Measurements from ENCODE around the gene ZFYVE27. TPM values are rescaled to one million over a fixed set of nuclear protein-coding genes. Genes with fewer than 3 reads are reported as not detected.

ZFYVE27 gene, protein sequence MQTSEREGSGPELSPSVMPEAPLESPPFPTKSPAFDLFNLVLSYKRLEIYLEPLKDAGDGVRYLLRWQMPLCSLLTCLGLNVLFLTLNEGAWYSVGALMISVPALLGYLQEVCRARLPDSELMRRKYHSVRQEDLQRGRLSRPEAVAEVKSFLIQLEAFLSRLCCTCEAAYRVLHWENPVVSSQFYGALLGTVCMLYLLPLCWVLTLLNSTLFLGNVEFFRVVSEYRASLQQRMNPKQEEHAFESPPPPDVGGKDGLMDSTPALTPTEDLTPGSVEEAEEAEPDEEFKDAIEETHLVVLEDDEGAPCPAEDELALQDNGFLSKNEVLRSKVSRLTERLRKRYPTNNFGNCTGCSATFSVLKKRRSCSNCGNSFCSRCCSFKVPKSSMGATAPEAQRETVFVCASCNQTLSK
- 8.3 and 17.0 TPM in 2 replicates for total RNA-seq

DNA sequence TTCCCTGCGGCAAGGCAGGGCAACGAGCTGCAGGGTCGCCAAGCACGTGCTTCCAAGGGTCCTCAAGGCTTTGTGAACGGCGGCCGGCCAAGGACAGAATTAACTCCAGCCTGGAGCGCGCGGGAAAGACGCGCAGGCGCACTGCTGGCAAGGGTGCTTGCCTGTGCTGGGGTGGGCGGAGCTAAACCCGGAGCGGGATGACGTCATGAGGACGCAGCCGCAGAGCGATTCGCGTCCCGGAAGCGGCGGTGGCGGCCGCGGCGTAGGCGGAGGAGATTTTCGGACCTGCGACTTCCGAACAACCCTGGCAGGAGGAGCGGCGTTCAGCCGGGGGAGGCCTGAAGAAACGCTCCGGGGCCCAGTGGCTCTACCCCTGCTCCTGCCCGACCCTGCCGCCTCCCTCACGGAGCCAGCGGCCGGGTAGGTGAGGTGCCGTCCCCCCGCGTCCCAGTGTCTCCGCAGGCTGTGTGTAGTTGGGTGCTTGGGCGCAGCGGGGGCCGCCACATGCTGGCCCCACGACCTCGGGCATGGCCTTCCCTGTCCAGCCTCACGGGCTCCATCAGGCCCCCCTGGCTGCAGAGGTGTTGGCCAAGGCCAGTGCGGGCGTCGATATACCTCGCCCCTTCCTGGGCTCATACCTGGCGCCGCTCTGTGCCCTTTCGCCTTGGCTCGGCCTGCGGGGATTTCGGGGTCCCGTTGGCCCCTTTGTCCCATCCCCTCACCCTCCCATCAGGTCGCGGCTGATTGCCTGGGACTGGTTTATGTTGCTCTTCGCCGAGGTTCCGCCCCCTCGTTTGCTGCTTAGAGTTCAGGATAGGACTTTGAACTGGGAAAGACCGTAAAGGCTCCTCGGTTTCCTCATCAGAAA is at the start of gene ZFYVE27:
Gene ZFYVE27, plus strand, starts transcription at position 227 of the 868 bp plus-strand sequence. CDS start 1,350 bp downstream, outside the sequence.

GRCh38 chr10:97713339-97713825 is 23.5 kb upstream of the ZFYVE27 start, which contains the start of gene MARVELD1:
TSS of gene MARVELD1 (plus strand) at chr10:97713730. CDS start at chr10:97713877, 147 bp downstream.

DNA sequence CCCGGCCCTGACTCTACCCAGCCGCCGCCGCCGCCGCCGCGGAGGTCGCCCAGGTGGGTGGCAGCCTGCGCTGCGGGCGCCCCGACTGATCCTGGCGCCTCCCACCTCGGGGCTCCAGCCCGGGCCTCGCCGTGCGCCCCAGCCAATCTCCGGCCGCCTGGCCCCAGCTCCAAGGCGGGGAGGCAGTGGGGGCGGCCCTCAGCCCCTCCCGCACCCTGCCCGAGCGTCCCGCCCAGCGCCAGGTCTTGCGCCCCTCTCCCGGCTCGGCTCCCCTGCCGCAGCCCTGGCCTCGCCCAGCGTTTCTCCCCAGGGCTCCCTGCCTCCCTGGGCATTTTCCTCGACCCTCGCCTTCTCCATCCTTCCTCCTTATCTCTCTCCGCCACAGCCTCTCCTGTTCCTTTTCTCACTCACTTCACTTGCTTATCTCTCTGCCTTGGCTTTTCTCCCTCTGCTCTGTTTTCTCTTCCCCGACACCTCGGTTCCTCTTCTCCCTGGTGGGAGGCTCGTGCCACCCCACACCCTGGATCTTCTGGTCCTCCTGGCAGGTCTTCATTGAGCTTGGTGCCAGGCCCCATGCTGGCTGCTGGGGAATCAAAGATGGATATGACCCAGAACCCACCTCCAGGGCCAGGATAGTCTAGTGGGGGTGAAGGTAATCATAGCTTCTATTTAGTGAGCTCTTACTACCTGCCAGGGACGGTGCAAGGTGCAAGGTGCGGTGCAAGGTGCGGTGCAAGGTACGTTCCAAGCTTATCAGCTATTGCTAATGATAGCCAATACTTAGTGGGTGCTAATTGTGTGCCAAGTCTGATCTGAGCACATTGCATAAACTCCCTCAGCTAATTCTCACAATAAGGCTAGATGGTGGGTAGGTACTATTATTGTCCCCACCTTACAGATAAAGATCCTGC is 35.2 kb downstream of the ZFYVE27 start, which contains the start of gene SFRP5:
Gene SFRP5, minus strand, starts transcription at position 87 of the 911 bp plus-strand sequence. CDS start 166 bp downstream, outside the sequence.

Other genes starting within 250 kb of the ZFYVE27 start
- 99.9 and 126 TPM in 2 replicates for gene MMS19, start 238.7 kb upstream of the ZFYVE27 start, total RNA-seq
- gene UBTD1, start 238.2 kb upstream of the ZFYVE27 start, total RNA-seq = 32.2 and 34.4 TPM in 2 replicates
- 0.63 and 1.4 TPM in 2 replicates for gene ANKRD2, start 164.3 kb upstream of the ZFYVE27 start, total RNA-seq
- gene HOGA1, start 152.7 kb upstream of the ZFYVE27 start, total RNA-seq = 0.49 TPM in 1 of 2 replicates, not detected in the other
- not detected in 2 replicates for gene C10orf62, start 147.4 kb upstream of the ZFYVE27 start, total RNA-seq
- gene MORN4, start 103.6 kb upstream of the ZFYVE27 start, total RNA-seq = 3.4 and 6.6 TPM in 2 replicates
- gene PI4K2A, start 96.5 kb upstream of the ZFYVE27 start, total RNA-seq = 38.0 and 44.8 TPM in 2 replicates
- gene AVPI1, start 49.9 kb upstream of the ZFYVE27 start, total RNA-seq = 65.2 and 75.0 TPM in 2 replicates
- 24.3 and 34.1 TPM in 2 replicates for gene MARVELD1, start 23.4 kb upstream of the ZFYVE27 start, total RNA-seq
- not detected in 2 replicates for gene SFRP5, start 34.9 kb downstream of the ZFYVE27 start, total RNA-seq
- gene GOLGA7B, start 112.7 kb downstream of the ZFYVE27 start, total RNA-seq = 0.19 and 0.28 TPM in 2 replicates

Data from airway epithelial cell (primary cell).